Measurements from ENCODE around the gene TEX264.

Gene TEX264

GRCh38 chr3:51678186-51678585 is 7.1 kb downstream of the TEX264 start:
- Histone ChIP-seq H3K4me3 (ENCODE audit: low read depth, low read length) (no peak overlapping the region), H3K27me3 (replicated peaks) (no peaks in the 10 kb centered on the region), H3K27ac (no peak overlapping the region), H3K36me3 (replicated peaks) (no peaks in the 10 kb centered on the region)
- in situ Hi-C loops (cut with HindIII; ENCODE audit: low pct_ligation_motif_present, low sequenced_read_pairs), result no loop called here
- DNase-seq, result no peak
- TF ChIP-seq CTCF (IDR thresholded peaks at IDR 0.05; ENCODE audit: low read depth, low read length, missing control alignments), result no peak

- no peak for TF ChIP-seq CTCF (IDR thresholded peaks at IDR 0.05; ENCODE audit: low read depth, low read length, missing control alignments)
- no peaks in the 10 kb centered on the region for H3K27me3 ChIP-seq (replicated peaks)
- H3K4me3 ChIP-seq (ENCODE audit: low read depth, low read length), result no peak overlapping the region
- in situ Hi-C loops (cut with HindIII; ENCODE audit: low pct_ligation_motif_present, low sequenced_read_pairs), result no loop called here
- H3K27ac ChIP-seq, result no peak overlapping the region
- no peaks in the 10 kb centered on the region for H3K36me3 ChIP-seq (replicated peaks)
- no peak for DNase-seq
Observed at GRCh38 chr3:51678641-51679040, 7.6 kb downstream of the TEX264 start.

- Histone ChIP-seq H3K27ac (no peak overlapping the region), H3K36me3 (replicated peaks) (peaks cover under 1% of the 10 kb centered on the region), H3K27me3 (replicated peaks) (no peaks in the 10 kb centered on the region), H3K4me3 (ENCODE audit: low read depth, low read length) (no peak overlapping the region)
- no peak for TF ChIP-seq CTCF (IDR thresholded peaks at IDR 0.05; ENCODE audit: low read depth, low read length, missing control alignments)
- in situ Hi-C loops (cut with HindIII; ENCODE audit: low pct_ligation_motif_present, low sequenced_read_pairs), result no loop called here
- DNase-seq, result no peak
Observed at GRCh38 chr3:51679318-51679717, 8.3 kb downstream of the TEX264 start.

- in situ Hi-C loops (cut with HindIII; ENCODE audit: low pct_ligation_motif_present, low sequenced_read_pairs), result no loop called here
- no peak for DNase-seq
- Histone ChIP-seq H3K27ac (no peak overlapping the region), H3K36me3 (replicated peaks) (peaks cover 2% of the 10 kb centered on the region), H3K27me3 (replicated peaks) (no peaks in the 10 kb centered on the region), H3K4me3 (ENCODE audit: low read depth, low read length) (no peak overlapping the region)
- no peak for TF ChIP-seq CTCF (IDR thresholded peaks at IDR 0.05; ENCODE audit: low read depth, low read length, missing control alignments)
Observed at GRCh38 chr3:51679777-51680176, 8.7 kb downstream of the TEX264 start.

- no peak for TF ChIP-seq CTCF (IDR thresholded peaks at IDR 0.05; ENCODE audit: low read depth, low read length, missing control alignments)
- no peaks in the 10 kb centered on the region for H3K27me3 ChIP-seq (replicated peaks)
- no peak overlapping the region for H3K4me3 ChIP-seq (ENCODE audit: low read depth, low read length)
- no peak for DNase-seq
- H3K27ac ChIP-seq, result no peak overlapping the region
- in situ Hi-C loops (cut with HindIII; ENCODE audit: low pct_ligation_motif_present, low sequenced_read_pairs), result no loop called here
- peaks cover 2% of the 10 kb centered on the region for H3K36me3 ChIP-seq (replicated peaks)
Observed at GRCh38 chr3:51680196-51680595, 9.1 kb downstream of the TEX264 start.

GRCh38 chr3:51680663-51681230 is 9.7 kb downstream of the TEX264 start:
- H3K4me3 ChIP-seq (ENCODE audit: low read depth, low read length), result no peak overlapping the region
- peaks cover 2% of the 10 kb centered on the region for H3K36me3 ChIP-seq (replicated peaks)
- no peak overlapping the region for H3K27ac ChIP-seq
- in situ Hi-C loops (cut with HindIII; ENCODE audit: low pct_ligation_motif_present, low sequenced_read_pairs), result no loop called here
- no peak for TF ChIP-seq CTCF (IDR thresholded peaks at IDR 0.05; ENCODE audit: low read depth, low read length, missing control alignments)
- no peaks in the 10 kb centered on the region for H3K27me3 ChIP-seq (replicated peaks)
- DNase-seq, result no peak

All from brain microvascular endothelial cell (primary cell).